ENCODE data around the gene MLLT1.

GRCh38 chr19:6211632-6212402 lies 68.0 kb downstream of the MLLT1 start:
- TF ChIP-seq SUZ12 (IDR thresholded peaks at IDR 0.05), result no peak
- TF ChIP-seq NFRKB (IDR thresholded peaks at IDR 0.05), result no peak
- TF ChIP-seq FOXM1 (IDR thresholded peaks at IDR 0.05; ENCODE audit: borderline replicate concordance), result no peak
- TF ChIP-seq ZNF384 (IDR thresholded peaks at IDR 0.05), result no peak
- no peak for TF ChIP-seq CTBP1 (IDR thresholded peaks at IDR 0.05; ENCODE audit: borderline replicate concordance)
- no peak for TF ChIP-seq BHLHE40 (IDR thresholded peaks at IDR 0.05; ENCODE audit: borderline replicate concordance)
- no peak for TF ChIP-seq ELF4 (IDR thresholded peaks at IDR 0.05)
